Astrocyte (in vitro differentiated cells and primary cell): ENCODE measurements around the gene TOMM7. TPM values are rescaled to one million over a fixed set of nuclear protein-coding genes. Genes with fewer than 3 reads are reported as not detected.

ENCODE experiments used
- DNase-seq: peaks from one replicate; pipeline ENCODE4 v3.0.0-alpha.2; 2010; ENCODE audit warnings: low read depth
- FAIRE-seq: peaks from 2 replicates; lab custom pipeline; 2011; peaks lifted over from hg19 to GRCh38; lab: Jason Lieb, UNC
- H2AFZ ChIP-seq: 2 replicates; pipeline ENCODE4 v1.6.0; 2012; ENCODE audit warnings: low read depth, low read length, inconsistent platforms
- H3K27ac ChIP-seq: 2 replicates; pipeline ENCODE4 v1.5.1; 2011; ENCODE audit warnings: low read depth, low read length, inconsistent platforms
- H3K27me3 ChIP-seq: 2 replicates; pipeline ENCODE4 v1.6.0; 2011; ENCODE audit warnings: low read length, inconsistent platforms; ENCODE audit not compliant: insufficient read depth
- H3K36me3 ChIP-seq: 2 replicates; pipeline ENCODE4 v1.5.1; 2011; ENCODE audit warnings: low read length, inconsistent platforms; ENCODE audit not compliant: insufficient read depth
- H3K4me1 ChIP-seq: 2 replicates; pipeline ENCODE4 v1.5.1; 2011; ENCODE audit warnings: low read length, inconsistent platforms; ENCODE audit not compliant: insufficient read depth
- H3K4me2 ChIP-seq: 2 replicates; pipeline ENCODE4 v1.6.0; 2012; ENCODE audit warnings: low read length, inconsistent platforms
- H3K4me3 ChIP-seq: 2 replicates; pipeline ENCODE4 v1.5.1; 2011; ENCODE audit warnings: low read depth, mild to moderate bottlenecking, low read length, inconsistent platforms; ENCODE audit not compliant: insufficient read depth
- H3K79me2 ChIP-seq: 2 replicates; pipeline ENCODE4 v1.6.0; 2012; ENCODE audit warnings: mild to moderate bottlenecking, low read length, inconsistent platforms; ENCODE audit not compliant: insufficient read depth
- H3K9ac ChIP-seq: 2 replicates; pipeline ENCODE4 v1.6.0; 2012; ENCODE audit warnings: mild to moderate bottlenecking, low read length, inconsistent platforms
- H3K9me3 ChIP-seq: 2 replicates; pipeline ENCODE4 v1.5.1; 2012; ENCODE audit warnings: low read depth, mild to moderate bottlenecking, low read length, inconsistent platforms; ENCODE audit not compliant: insufficient read depth
- H4K20me1 ChIP-seq: 2 replicates; pipeline ENCODE4 v1.6.0; 2012; ENCODE audit warnings: low read length, inconsistent platforms; ENCODE audit not compliant: insufficient read depth
- H3K27ac Mint-ChIP-seq: one replicate; pipeline ENCODE4 v1.8.0; 2021; ENCODE audit warnings: mild to moderate bottlenecking, mixed read lengths; ENCODE audit not compliant: unreplicated experiment
- H3K27me3 Mint-ChIP-seq: one replicate; pipeline ENCODE4 v1.8.0; 2021; ENCODE audit warnings: low read depth, mixed read lengths; ENCODE audit not compliant: unreplicated experiment
- H3K36me3 Mint-ChIP-seq: one replicate; pipeline ENCODE4 v1.8.0; 2021; ENCODE audit warnings: low read depth, mixed read lengths; ENCODE audit not compliant: unreplicated experiment
- H3K4me1 Mint-ChIP-seq: one replicate; pipeline ENCODE4 v1.8.0; 2021; ENCODE audit warnings: low read depth, mixed read lengths; ENCODE audit not compliant: unreplicated experiment
- H3K4me3 Mint-ChIP-seq: one replicate; pipeline ENCODE4 v1.8.0; 2021; ENCODE audit warnings: mild to moderate bottlenecking, moderate library complexity, mixed read lengths; ENCODE audit not compliant: unreplicated experiment
- H3K9me3 Mint-ChIP-seq: one replicate; pipeline ENCODE4 v1.8.0; 2021; ENCODE audit warnings: mild to moderate bottlenecking, mixed read lengths; ENCODE audit not compliant: unreplicated experiment
- EZH2 ChIP-seq: IDR thresholded peaks from 2 replicates; pipeline ENCODE4 v1.6.1; 2012; ENCODE audit warnings: mild to moderate bottlenecking, low read length, inconsistent platforms; ENCODE audit not compliant: insufficient read depth
- total RNA-seq: library from RNA; stranded (reverse); gene quantifications from 2 replicates; pipeline ENCODE4 v1.2.1, GENCODE V29; 2021
- TF ChIP-seq, protein P1 (sequence below): IDR thresholded peaks from 2 replicates; pipeline ENCODE4 v1.5.1; 2011; ENCODE audit warnings: low read depth, mild to moderate bottlenecking, inconsistent platforms, low read length, moderate library complexity; ENCODE audit not compliant: insufficient read depth

TOMM7 gene
- total RNA-seq, 1 donor from 2014 or later: 217 TPM

DNA sequence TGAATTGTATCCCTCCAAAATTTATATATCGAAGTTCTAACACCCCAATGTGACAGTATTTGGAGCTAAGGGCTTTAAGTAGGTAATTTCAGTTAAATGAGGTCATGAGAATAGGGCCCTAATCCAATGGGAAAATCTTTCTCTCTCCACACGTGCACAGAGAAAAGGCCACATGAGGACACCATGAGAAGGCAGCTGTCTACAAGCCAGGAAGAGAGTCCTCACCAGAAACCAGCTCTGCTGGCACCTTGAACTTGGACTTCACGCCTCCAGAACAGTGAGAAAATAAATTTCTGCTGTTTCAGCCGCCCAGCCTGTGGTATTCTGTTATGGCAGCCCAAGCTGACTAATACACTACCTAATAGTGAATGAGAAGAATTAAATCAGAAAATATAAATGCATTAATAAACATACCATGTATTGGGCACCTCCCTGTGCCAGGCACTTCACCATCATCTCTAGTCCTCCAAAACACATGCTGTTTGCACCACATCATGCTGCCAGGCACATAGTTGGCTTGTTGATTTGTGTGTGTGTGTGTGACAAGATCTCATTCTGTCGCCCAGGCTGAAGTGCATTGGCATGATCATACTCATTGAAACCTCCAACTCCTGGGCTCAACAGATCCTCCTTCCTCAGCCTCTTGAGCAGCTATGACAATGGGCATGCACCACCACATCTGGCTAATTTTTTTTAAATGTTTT lies 9.1 kb upstream of the TOMM7 start:
- Histone ChIP-seq H3K79me2 (no peaks in the 10 kb centered on the region), H3K4me2 (no peak overlapping the region), H3K4me1 (peaks cover 5% of the 10 kb centered on the region), H3K27me3 (no peaks in the 10 kb centered on the region), H3K4me3 (no peak overlapping the region), H2AFZ (no peak overlapping the region), H4K20me1 (no peaks in the 10 kb centered on the region), H3K9me3 (no peaks in the 10 kb centered on the region), H3K36me3 (no peaks in the 10 kb centered on the region), H3K27ac (no peak overlapping the region), H3K9ac (no peak overlapping the region)
- TF ChIP-seq EZH2: no peak
- TF ChIP-seq, protein P1, sequence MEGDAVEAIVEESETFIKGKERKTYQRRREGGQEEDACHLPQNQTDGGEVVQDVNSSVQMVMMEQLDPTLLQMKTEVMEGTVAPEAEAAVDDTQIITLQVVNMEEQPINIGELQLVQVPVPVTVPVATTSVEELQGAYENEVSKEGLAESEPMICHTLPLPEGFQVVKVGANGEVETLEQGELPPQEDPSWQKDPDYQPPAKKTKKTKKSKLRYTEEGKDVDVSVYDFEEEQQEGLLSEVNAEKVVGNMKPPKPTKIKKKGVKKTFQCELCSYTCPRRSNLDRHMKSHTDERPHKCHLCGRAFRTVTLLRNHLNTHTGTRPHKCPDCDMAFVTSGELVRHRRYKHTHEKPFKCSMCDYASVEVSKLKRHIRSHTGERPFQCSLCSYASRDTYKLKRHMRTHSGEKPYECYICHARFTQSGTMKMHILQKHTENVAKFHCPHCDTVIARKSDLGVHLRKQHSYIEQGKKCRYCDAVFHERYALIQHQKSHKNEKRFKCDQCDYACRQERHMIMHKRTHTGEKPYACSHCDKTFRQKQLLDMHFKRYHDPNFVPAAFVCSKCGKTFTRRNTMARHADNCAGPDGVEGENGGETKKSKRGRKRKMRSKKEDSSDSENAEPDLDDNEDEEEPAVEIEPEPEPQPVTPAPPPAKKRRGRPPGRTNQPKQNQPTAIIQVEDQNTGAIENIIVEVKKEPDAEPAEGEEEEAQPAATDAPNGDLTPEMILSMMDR: no peak
- Mint-ChIP-seq H3K27me3 (no peaks in the 10 kb centered on the region), H3K27ac (no peak overlapping the region), H3K36me3 (no peaks in the 10 kb centered on the region), H3K4me3 (no peak overlapping the region), H3K4me1 (no peaks in the 10 kb centered on the region), H3K9me3 (no peaks in the 10 kb centered on the region)
- FAIRE-seq (no peak), DNase-seq (no peak)

DNA sequence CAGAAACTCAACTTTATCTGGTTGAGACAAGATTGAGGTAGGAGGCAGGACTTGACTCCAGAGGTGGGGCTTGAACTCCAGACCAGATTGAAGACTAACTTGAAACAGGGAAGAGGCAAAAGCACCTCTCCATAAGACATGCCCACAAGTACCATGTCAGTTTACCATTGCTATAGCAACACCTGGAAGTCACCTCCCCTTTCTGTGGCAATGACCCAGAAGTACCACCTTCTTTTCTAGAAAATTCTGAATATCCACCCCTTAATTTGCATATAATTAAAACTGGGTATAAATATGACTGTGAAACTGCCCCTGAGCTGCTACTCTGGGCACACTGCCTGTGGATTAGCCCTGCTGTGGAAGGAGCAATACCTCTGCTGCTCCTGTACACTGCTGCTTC lies 4.9 kb upstream of the TOMM7 start:
- Histone ChIP-seq H3K27ac (no peak overlapping the region), H4K20me1 (no peaks in the 10 kb centered on the region), H3K27me3 (no peaks in the 10 kb centered on the region), H3K4me2 (no peak overlapping the region), H3K4me1 (peaks cover 9% of the 10 kb centered on the region), H2AFZ (no peak overlapping the region), H3K4me3 (no peak overlapping the region), H3K79me2 (peaks cover under 1% of the 10 kb centered on the region), H3K9me3 (no peaks in the 10 kb centered on the region), H3K9ac (no peak overlapping the region), H3K36me3 (no peaks in the 10 kb centered on the region)
- no peak overlapping the region for H3K4me3 Mint-ChIP-seq
- FAIRE-seq (no peak), DNase-seq (no peak)
- H3K9me3 Mint-ChIP-seq: no peaks in the 10 kb centered on the region
- no peaks in the 10 kb centered on the region for H3K27me3 Mint-ChIP-seq
- TF ChIP-seq, protein P1: no peak
- TF ChIP-seq EZH2: no peak
- H3K36me3 Mint-ChIP-seq: no peaks in the 10 kb centered on the region
- no peak overlapping the region for H3K27ac Mint-ChIP-seq
- no peaks in the 10 kb centered on the region for H3K4me1 Mint-ChIP-seq

DNA sequence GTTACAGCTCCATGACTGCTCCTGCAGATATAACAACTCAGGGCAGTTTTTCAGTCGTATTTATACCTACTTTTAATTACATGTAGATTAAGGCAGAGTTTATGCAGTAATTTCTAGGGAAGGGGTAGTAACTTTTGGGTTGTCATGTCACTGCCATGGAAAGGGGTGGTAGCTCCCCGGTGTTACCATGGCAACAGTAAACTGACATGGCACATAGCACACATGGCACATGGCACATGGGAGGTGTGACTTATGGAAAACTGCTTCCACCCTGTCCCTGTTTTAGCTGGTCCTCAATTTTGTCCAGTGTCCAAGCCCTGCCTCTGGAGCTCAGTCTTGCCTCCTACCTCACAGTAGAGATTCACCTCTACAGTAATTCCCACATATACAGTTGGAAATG lies 3.9 kb upstream of the TOMM7 start:
- TF ChIP-seq, protein P1: no peak
- TF ChIP-seq EZH2: no peak
- Mint-ChIP-seq H3K27ac (no peak overlapping the region), H3K9me3 (no peaks in the 10 kb centered on the region), H3K27me3 (no peaks in the 10 kb centered on the region), H3K4me3 (no peak overlapping the region), H3K36me3 (no peaks in the 10 kb centered on the region), H3K4me1 (no peaks in the 10 kb centered on the region)
- Histone ChIP-seq H4K20me1 (no peaks in the 10 kb centered on the region), H3K79me2 (peaks cover 11% of the 10 kb centered on the region), H3K27me3 (no peaks in the 10 kb centered on the region), H3K36me3 (no peaks in the 10 kb centered on the region), H3K4me3 (no peak overlapping the region), H3K27ac (no peak overlapping the region), H3K9me3 (no peaks in the 10 kb centered on the region), H3K4me1 (peaks cover 4% of the 10 kb centered on the region), H3K4me2 (no peak overlapping the region), H2AFZ (no peak overlapping the region), H3K9ac (no peak overlapping the region)
- DNase-seq (no peak), FAIRE-seq (no peak)
